HG02852 (cell line): Measurements from ENCODE around the gene RITA1.
"Not testable (repeated sequence)": the region's sequence is repeated elsewhere in the genome, so short reads cannot be mapped to it uniquely, and the experiment has no call there.

Experiments
- ATAC-seq: cut with Tn5 transposase; IDR thresholded peaks from one replicate; pipeline ENCODE4 v1.9.1; 2021; ENCODE audit warnings: mild to moderate bottlenecking, moderate library complexity; ENCODE audit not compliant: unreplicated experiment

Gene RITA1

DNA sequence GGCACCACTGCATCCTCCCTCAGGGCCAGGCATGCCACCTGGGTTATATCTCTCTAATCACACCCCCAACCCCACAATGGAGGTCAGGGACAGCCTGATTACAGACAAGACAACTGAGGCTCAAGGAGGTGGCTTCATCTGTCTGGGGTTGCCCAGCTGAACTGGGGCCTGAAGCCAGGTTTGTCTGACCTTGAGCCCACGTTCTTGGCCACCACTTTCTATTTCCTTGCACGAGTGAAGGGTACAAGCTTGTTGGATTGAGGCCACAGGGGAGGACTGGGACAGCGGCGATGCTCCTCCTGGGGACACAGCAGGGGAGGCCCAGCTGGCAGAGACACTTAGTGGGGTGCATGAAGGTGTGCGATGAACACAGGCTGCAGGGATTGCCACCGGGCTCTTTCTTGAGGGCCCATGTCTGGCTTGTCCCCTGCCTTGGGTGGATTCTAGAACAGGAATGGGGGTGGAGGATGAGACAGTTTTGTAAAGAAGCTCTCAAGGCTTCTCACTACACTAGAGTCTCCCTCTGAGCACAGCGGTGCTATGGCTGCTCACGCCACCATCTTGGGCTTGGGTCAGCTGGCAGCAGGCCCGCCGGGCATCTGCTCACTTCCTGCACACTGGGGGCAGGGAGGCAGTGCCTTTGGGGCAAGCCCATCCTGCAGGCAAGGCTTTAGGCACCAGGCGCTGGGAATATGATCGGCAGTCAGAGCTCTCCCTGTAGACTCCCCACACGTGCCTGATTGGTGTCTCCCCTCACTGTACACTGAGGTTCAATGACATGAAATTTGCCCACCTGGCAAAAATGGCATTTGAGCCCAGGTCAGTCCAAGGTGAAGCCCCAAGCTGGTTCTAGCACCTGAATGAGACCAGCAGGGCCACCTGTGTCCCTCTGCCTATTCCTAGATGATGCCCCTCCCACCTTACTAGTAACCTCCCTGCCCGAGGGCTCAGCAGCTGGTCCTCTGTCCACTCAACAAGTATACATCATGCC, 16.0 kb downstream of the RITA1 start:
- ATAC-seq, result no peak

- ATAC-seq, result no peak
Observed at GRCh38 chr12:113202300-113203075, 17.0 kb downstream of the RITA1 start.

- no peak for ATAC-seq
Observed at GRCh38 chr12:113203852-113204760, 18.6 kb downstream of the RITA1 start.

GRCh38 chr12:113204804-113205203, 19.3 kb downstream of the RITA1 start:
- ATAC-seq, result no peak

- not testable (repeated sequence) for ATAC-seq
Observed at GRCh38 chr12:113206802-113207201, 21.3 kb downstream of the RITA1 start.

DNA sequence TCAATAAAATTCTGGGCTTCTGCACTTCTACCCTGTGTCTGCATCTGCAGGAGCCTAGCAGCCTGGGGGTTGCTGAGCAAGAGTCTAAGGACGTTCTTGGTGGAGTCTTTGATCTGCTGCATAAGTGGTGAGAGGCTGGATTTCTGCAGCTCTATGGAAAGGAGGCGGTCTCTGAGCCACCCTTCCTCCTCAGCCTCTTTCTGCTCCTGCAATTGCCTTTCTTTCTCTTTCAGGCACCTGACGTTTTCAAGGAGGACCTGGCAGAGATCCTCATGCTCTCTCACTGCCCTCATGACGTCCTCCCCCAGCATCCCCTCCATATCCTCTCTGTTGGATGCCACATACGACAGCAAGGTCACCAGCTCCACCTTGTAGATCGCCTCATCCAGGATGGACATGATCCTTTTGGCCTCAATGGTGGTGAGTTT, 22.1 kb downstream of the RITA1 start:
- ATAC-seq, result no peak

DNA sequence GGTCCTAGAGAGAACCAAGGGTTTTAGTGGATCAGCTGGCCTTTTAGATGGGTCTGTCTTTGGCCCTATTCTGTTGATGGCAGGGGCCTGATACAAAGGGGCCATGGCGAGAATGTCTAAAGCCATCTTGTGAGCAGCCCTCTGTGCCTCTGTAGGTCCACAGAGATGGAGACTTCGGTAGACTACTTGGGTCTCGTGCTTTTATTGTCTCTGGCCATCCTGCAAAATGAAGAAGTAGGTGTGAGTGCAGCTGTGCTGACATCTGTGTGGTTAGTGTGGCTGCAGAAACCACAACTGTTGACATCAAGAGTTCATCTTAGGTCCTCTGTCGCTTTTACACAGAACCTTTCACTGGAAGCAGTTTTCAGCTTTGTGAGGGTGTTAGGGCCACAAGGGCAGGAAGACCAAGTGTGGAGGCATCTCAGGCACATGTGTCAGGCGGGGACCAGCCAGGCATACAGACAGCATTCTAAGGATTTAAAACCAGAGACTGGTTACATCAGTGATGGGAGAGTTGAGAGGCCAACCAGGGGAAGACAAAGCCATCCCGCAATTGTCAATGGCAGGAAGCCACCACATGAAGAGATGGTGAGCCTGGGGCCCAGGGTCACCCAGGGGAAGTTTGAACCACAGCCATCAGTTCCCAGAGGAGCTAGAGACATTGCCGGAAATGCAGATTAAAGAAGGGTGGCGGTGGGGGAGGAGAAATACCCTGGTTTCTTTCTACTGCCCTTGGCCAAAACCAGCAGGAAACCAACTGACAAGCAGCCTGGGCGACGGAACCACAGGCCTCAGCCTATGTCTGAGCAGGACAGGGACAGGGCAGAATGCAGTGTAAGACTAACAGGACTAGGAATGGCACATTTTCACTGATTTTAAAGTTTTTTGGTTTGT, 22.8 kb downstream of the RITA1 start:
- peak; percentile 79 for ATAC-seq

GRCh38 chr12:113211160-113211559, 25.6 kb downstream of the RITA1 start:
- no peak for ATAC-seq

- ATAC-seq, result no peak
Observed at GRCh38 chr12:113214895-113215400, 29.4 kb downstream of the RITA1 start.

GRCh38 chr12:113216027-113216426, 30.5 kb downstream of the RITA1 start:
- no peak for ATAC-seq

- no peak for ATAC-seq
Observed at GRCh38 chr12:113220593-113221180, 35.2 kb downstream of the RITA1 start.

- ATAC-seq, result peak; percentile 86
Observed at GRCh38 chr12:113221181-113221996, 35.9 kb downstream of the RITA1 start, which contains the start of gene TPCN1. Gene TPCN1, plus strand, starts transcription at chr12:113221464. Its CDS starts 5,389 bp downstream, at chr12:113226853.

DNA sequence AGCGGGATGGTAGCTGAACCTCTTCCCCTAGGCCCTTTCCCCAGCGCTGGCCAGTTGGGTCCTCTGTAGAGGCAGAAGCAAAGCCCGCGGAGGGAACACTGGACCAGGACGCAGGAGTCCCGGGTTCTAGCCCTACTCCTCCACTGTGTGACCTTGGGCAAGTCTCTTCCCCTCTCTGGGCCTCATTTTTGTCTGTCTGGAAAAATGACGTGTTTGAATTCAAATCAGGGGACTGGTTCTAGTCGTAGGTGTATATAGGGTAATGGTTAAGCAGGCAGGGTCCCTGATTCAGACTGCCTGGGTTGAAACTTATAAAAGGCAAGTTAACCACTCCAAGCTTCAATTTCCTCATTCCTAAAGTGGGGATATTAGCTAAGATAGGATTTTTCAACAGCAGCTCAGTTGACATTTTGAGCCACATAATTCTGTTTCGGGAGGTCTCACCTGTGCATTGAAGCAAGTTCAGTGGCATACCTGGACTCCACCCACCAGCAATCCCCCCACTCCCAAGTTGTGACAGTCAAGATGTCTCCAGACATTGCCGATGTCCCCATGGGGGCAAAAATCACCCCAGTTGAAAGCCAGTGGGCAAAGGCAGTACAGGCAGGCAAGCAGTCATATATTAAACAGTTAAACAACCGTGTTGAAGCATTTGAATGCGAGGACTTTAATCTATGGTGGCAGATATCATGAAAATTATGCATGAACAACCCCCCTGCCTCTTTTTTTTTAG, 36.6 kb downstream of the RITA1 start:
- ATAC-seq, result no peak

DNA sequence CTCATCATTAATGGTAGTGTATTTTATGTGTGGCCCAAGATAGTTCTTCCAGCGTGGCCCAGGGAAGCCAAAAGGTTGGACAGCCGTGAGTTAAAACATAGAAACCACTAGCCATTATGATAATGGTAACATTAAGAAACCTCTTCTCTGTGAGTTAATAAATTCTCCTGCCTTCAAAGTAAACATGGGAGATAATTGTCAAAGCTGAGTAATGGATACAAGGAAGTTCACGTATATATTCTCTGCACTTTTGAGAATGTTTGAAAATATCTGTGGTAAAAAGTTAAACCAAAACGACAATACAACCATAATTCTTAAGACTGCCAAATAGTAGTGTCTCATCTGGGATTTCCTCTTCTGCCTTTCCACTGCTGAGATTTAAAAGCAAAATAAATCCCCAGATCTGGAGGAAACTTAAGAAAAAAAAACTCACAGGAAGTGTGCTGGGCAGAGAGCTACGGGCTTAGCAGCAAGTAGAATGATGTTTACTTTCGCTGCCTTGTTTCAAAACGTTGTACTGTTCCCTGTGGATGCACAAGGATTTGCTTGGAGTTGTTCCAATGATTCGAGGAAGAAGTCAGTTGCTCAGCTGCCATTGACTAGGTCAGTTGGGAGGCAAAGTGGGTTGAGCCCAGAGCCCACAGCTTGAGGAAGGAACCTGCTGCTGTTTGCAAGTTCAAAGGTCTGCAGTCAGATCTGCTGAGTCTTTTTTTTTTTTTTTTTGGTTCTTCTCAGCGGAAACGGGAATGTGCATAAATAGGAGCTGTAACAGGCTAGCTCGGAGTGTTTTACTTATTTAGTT, 37.4 kb downstream of the RITA1 start:
- ATAC-seq, result no peak

- ATAC-seq, result no peak
Observed at GRCh38 chr12:113224955-113225354, 39.4 kb downstream of the RITA1 start.

DNA sequence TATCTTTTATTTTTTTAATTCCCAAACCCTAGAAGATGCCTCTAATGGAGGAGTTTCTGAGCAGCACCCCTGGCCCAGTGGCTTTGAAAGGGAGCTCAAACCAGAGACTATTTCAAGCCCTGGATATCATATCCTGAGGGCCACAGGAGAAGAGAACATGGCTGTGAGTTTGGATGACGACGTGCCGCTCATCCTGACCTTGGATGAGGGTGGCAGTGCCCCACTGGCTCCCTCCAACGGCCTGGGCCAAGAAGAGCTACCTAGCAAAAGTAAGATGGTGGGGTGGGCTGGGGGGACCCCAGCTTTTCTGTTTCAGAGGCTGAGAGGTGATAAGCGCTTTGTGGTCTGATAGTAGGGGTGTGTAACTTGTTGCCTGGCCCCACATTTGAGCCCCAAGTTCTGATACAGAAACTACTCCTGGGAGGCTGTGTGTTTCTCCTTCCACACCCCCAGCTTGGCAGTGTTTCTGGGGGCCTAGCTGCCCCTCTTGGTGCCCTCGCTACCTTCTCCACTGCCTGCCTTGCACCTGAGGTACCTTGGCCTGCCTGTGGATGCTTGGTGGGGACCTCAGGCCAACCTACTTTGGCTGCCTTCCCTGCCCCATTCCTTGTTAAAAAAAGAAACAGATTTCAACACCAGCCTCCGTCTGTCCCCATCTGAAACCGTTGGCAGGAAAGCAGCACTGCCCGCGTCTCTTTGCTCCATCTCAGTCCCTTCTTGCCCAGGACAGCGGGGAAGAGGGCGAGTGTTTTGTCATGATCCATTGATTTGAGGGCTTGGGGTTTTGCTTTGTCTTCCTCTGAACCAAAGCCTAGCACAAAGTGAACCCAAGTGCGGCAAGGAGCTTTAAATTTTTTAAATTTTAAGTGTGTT, 41.4 kb downstream of the RITA1 start:
- no peak for ATAC-seq
